NCI-H1417 treated with DMSO at 0.1 percent for 48 hours (cell line): ENCODE results near the gene DPH5.

ENCODE experiments used
- DNase-seq: peaks from one replicate; lab custom pipeline; 2025; lab: John Stamatoyannopoulos, UW

Gene DPH5

GRCh38 chr1:101030881-101031280 lies 5.3 kb upstream of the DPH5 start:
- DNase-seq = no peak

DNA sequence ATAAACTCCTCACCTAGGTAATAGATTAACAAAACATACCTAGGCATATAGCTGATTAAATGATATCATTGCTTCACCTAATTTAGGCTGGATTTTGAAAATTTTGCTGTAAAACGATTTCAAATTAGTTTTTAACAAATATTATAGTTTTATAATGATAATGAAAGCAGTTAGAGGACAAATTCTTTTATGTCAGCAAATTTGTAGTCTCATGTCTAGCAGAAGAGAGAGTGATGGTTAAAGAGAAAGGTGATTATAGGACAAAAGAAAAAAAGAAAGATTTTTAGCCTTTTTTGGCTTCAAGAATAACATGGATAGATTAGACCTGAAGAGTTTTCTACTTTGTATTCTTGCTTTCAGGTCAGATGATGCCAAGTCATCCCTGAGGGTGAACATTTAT lies 3.6 kb upstream of the DPH5 start:
- no peak for DNase-seq

GRCh38 chr1:101028466-101028865 lies 2.9 kb upstream of the DPH5 start:
- no peak for DNase-seq

GRCh38 chr1:101027194-101027772 lies 1.7 kb upstream of the DPH5 start:
- DNase-seq = no peak

- DNase-seq = no peak
Observed at GRCh38 chr1:101026430-101026788, 825 bp upstream of the DPH5 start.

DNA sequence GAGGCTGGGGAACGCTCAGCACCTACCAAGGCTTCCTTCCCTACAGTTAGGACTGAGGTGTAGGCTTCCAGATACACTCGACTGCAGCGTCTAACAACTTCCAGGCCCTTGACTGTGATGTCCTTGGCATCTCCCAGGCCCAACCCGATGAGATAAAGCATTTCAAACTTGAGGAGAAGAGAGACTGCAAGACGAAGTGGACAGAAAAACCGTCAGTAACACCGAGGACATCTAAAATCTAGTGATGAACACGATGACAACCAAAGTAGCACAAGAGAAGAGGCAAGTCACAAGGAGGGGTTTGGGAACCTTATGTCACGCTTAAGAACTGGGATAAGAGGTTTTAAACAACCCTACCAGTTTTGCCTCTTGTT lies 314 bp downstream of the DPH5 start:
- DNase-seq = no peak

GRCh38 chr1:101022294-101022693 lies 3.3 kb downstream of the DPH5 start:
- DNase-seq = no peak

DNA sequence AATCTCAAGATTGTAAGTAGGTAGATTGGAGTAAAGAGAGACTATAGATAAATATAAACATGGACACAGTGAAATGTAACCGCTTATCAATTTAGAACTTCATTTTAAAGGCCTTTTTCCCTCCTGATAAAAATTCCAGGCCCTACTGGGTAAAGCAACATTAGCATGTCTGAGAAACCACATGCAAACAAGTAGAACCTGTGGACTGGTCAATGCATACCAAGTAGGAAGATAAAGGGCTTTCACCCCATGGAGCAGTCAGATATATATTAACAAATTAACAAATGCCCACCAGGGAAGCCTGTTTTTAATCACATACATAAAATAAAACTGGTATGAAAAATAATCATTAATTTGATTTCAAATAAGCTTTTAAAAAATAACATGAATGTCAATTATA lies 8.1 kb downstream of the DPH5 start:
- no peak for DNase-seq

GRCh38 chr1:101013776-101014175 lies 11.8 kb downstream of the DPH5 start:
- no peak for DNase-seq

GRCh38 chr1:101008229-101008834 lies 17.3 kb downstream of the DPH5 start:
- DNase-seq = no peak

DNA sequence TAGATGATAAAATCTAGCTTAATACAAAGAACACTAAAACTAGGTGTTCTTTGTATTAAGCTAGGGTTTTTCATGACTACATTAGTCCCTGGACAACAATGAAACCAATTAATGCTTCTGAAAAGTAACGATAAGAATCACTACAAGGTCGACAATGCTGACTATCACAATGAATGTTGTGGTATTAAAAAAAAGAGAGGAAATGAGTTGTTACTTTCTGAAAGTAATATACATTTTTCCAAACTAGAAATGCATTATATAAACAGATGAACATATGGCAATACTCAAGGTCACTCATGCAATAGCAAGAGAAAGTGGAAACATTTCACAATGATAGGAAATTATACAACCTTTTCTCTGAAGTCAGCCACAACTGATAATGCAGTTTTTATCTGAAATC lies 19.0 kb downstream of the DPH5 start:
- DNase-seq = no peak

DNA sequence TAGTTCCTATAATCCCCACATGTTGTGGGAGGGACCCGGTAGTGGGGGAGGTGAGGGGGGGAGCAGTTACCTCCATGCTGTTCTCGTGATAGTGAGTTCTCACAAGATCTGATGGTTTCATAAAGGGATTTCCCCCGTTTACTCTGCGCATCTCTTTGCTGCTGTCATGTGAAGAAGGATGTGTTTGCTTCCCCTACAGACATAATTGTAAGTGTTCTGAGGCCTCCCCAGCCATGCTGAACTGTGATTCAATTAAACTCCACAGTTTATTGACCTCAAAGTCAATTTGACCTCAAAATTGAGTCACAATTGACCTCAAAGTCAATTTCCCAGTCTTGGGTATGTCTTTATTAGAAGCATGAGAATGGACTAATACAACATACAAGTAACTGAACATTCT lies 19.7 kb downstream of the DPH5 start:
- DNase-seq = no peak

- no peak for DNase-seq
Observed at GRCh38 chr1:101005183-101005582, 20.4 kb downstream of the DPH5 start.

DNA sequence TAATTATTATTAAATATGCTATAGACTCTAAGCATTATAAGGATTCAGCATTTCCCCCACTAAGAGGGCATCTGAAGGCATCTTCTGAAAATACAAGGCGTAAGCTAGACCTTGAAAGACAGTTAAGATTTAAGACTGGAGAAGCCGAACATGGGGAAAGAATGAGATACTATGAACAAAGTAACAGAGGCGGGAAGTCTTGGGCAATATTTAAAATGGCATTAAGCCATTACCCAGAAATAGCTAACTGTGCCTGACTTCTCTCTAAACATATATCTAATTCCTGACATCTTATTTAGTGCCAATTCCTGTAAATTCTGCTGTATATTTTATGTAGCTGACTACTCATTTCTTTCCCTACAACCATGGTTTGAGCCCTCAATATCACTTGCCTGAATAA lies 20.9 kb downstream of the DPH5 start:
- no peak for DNase-seq

- no peak for DNase-seq
Observed at GRCh38 chr1:101004061-101004460, 21.5 kb downstream of the DPH5 start.

DNA sequence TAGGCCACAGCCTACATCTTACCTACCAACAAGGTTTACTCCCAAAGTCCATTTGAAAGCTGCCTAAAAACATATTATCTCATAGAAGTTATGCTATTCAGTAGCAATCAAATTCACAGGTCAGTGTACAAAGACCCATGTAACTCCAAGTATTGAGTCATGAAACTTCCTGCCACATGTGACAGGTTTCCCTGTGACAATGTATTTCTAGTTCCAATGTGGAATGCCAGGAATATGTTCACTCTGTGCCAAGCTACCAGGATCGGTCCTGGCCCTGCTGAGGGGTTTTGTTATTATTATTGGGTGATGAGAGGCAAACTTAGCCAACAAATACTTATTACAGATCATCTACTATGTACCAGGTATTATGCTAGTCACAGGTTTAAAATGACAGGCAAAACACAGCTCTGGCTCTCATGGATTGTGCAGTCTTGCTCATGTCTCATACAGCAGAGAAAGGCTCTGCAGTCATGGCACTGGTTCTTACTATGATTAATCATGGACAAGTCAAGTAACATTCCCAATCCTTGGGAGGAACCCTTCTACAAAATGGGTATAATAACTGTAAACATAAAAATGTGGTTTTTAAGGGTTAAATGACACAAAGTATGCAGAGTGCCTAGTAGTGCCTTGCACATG lies 22.5 kb downstream of the DPH5 start:
- no peak for DNase-seq

DNA sequence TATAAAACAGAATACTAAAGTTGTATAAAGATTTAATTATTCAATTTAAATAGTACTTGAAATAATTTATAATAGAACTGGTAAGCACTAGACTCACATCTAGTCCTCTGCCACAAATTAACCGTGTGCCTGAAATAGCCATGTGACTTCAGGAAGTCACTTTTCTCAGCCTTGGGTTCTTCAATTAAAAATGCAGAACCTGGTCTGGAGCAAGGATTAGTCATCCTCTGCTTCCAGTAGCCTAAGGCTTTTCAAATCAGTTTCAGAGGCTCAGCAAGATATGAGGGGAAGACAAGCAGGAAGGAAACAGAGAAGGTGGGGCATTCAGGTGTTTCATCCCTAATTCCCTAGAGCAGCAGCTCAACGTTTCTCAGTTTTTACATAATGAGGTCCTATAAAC lies 23.0 kb downstream of the DPH5 start:
- DNase-seq = no peak

DNA sequence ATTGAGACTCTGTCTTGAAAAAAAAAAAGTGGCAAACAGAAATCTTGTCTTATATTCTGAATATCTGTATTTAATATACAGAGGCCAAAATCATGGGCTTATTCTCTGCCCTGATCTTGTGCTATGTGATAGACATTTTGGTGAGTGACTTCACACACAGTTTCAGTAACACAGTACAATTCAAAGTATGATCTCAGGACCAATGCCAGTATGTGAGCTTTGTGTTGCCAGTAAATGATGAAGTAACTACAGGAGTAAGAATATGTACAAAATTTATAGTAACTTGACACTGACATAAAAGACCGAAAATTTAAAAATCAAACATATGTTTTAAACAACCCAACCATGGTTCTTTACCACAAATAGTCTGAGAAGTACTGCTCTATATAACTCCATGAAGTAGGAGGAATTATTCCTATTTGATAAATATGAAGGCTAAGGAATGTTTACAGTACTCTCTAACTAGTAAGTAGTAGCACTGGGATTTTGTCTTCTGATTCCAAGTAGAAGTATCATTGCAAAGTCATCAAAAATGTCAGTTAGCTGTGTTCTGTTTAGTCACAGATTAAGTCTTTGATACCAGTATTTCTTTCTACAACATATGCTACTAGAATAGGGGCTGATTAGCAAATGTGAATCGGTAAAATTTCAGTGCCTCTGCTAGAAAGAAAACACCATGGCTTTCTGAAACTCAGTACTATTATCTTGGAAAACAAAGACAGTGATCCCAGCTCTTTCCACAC lies 25.3 kb downstream of the DPH5 start:
- no peak for DNase-seq

GRCh38 chr1:100998426-100998825 lies 27.2 kb downstream of the DPH5 start:
- DNase-seq = no peak

- DNase-seq = no peak
Observed at GRCh38 chr1:100995198-100995988, 30.2 kb downstream of the DPH5 start.

DNA sequence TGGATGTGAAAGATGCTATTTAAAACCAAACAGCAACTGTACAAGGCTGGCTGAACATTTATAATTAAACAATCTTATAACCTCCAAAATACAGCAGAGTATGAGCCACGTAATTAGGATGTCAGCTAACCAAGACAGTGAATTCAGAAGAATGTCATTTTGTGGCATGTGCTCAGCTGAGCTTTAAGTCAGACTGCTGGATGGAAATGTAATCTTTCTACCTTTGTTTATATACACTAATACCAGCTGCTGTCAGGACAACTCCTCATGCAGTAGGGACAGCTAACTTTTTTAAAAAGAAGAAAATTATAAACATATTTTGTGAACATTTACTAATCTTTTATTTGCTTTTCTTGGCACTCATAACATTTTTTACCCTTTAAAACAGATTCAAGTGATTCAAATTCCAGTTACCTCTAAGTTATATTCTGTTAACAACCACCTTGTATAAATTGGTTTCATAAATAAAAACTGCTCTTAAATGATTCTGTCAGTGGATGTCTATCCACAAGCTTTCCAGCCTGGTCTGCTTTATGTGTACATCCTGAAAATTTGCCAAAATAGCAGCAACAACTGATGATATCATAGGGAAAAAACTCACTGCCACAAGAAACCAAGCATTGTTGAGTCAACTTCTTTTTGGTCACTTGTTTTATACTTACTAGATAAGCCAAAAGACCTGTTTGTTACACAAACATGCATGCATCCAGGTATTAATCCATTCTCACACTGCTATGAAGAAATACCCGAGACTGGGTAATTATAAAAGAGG lies 36.1 kb downstream of the DPH5 start:
- no peak for DNase-seq

- no peak for DNase-seq
Observed at GRCh38 chr1:100988121-100988520, 37.5 kb downstream of the DPH5 start.
